T-helper 1 cell treated with Interleukin-12 subunit alpha and Interleukin-12 subunit beta and Interleukin-4 antibody, amounts not matched to agents 30 μg/mL and 1 μg/mL, for 36 hours (primary cell): Measurements from ENCODE around the gene TRIP11.

Source experiments
- H3K27ac Mint-ChIP-seq: one replicate; pipeline ENCODE4 v1.8.0; 2021; ENCODE audit warnings: mild to moderate bottlenecking, mixed read lengths
- H3K27me3 Mint-ChIP-seq: one replicate; pipeline ENCODE4 v1.8.0; 2021; ENCODE audit warnings: low read depth, mixed read lengths
- H3K36me3 Mint-ChIP-seq: one replicate; pipeline ENCODE4 v1.8.0; 2021; ENCODE audit warnings: low read depth, mixed read lengths
- H3K4me1 Mint-ChIP-seq: one replicate; pipeline ENCODE4 v1.8.0; 2021; ENCODE audit warnings: low read depth, mixed read lengths
- H3K4me3 Mint-ChIP-seq: one replicate; pipeline ENCODE4 v1.8.0; 2021; ENCODE audit warnings: mild to moderate bottlenecking, moderate library complexity, mixed read lengths
- H3K9me3 Mint-ChIP-seq: one replicate; pipeline ENCODE4 v1.8.0; 2021; ENCODE audit warnings: mixed read lengths

TRIP11 gene

DNA sequence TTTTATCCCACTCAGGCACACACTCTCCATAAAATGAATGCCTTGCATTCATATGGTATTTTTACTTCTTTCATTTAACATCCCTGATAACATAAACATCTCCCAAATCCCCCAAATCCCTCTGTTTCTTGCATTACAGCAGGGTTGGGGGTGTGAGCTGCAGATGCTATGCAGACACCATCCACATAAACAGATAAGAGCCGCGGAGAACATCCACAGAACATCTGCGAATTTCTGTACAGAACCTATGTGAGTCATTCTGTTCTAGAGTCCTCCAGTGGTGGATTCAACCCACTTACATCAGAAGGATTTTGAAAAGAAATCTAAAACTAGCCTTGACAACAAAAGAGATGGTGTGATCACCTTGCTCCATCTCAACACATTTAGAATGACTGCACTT is 112.7 kb downstream of the TRIP11 start:
- H3K4me1 Mint-ChIP-seq = no peaks in the 10 kb centered on the region
- no peaks in the 10 kb centered on the region for H3K36me3 Mint-ChIP-seq
- no peak overlapping the region for H3K4me3 Mint-ChIP-seq
- peaks cover 3% of the 10 kb centered on the region for H3K27me3 Mint-ChIP-seq
- H3K9me3 Mint-ChIP-seq = no peaks in the 10 kb centered on the region
- no peak overlapping the region for H3K27ac Mint-ChIP-seq

DNA sequence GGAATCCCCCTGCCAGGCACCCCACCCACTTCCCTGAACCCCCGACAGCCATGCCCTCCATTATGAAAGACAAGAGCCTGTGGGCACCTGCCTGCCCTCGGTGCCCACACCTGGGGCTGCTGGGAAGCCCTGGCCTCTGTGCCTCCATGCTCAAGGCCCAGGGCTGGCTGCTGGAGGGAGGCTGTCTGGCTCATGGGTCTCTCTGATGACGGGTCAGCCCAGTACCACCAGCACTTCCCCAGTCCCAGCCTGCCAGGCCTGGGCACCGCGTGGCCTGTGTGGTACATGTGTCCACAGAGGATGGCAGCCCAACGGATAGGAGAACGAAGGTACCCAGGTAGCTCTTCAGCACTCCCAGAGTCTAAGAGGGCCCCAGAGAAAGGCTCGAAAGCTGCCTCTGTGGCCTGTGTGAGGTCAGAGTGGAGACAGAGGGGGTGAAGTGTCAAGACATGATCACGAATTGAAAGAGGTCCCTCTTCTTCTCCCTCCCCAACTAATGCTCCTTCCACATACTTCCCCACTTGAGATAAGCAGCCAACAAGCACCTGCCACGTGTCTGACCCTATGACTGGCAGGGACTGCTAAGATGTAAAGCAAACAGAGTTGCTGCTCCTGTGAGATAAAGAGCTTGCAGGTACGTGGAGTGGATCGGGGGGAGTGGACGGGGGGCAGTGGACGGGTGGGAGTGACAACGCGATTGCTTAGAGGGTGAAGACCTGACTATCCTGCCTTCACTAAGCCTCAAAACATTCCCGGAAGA is 113.5 kb downstream of the TRIP11 start:
- Mint-ChIP-seq H3K9me3 (no peaks in the 10 kb centered on the region), H3K27me3 (peaks cover 3% of the 10 kb centered on the region), H3K4me1 (no peaks in the 10 kb centered on the region), H3K27ac (no peak overlapping the region), H3K4me3 (no peak overlapping the region), H3K36me3 (no peaks in the 10 kb centered on the region)

DNA sequence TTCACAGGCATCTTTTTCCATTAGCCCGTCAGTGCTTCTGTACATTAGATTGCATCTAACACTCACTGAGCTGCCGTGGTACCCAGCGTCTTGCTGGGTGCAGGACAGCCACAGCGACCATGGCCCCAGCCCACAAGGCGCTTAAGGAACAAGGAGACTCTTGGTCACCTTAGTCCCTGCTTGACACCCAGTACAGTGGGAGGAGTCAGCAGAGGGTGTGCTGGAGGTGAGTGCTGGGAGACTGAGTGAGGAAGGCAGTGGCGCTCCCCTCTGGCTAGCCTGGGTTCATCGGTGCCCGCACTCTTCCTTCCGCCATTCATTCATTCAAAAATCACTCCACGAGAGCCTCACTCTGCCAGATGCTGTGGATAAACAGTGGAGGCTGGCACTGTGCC is 114.1 kb downstream of the TRIP11 start:
- H3K27ac Mint-ChIP-seq = no peak overlapping the region
- no peaks in the 10 kb centered on the region for H3K9me3 Mint-ChIP-seq
- no peak overlapping the region for H3K4me3 Mint-ChIP-seq
- peaks cover 3% of the 10 kb centered on the region for H3K27me3 Mint-ChIP-seq
- H3K36me3 Mint-ChIP-seq = no peaks in the 10 kb centered on the region
- H3K4me1 Mint-ChIP-seq = no peaks in the 10 kb centered on the region

DNA sequence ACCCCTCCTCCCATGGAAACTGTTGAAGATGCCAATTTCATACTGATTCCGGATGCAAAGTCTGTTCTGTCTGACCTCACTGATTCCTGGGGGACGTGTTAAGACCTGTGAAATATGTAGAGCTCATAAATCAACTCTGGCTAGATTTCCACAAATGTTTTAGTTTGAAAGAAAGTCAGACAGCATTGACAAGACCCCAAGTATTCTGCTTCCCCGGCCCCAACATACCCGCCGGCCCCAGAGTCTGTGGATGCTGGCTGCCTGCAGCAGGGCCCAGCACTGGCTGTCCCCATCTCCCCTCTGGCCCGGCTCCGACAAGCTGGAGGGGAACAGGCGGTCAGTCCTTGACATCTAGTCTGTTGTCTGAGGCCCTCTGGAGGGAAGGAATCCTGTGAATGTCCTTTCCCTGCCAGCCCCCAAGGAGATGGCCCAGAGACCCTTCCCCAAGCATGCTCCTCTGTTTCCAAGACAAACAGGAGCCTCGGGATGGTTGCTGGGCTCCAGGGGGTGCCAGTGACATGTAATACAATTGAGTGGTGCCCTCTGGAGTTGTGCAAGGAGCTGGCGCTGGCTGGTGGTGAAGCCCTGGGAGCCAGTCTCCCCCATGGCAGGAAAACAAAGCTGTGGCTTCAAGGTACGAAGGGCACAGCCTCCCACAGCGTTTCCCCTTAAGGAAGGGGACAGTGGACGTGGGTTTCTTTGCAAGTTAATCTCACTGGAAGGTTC is 114.7 kb downstream of the TRIP11 start:
- Mint-ChIP-seq H3K4me3 (no peak overlapping the region), H3K27ac (no peak overlapping the region), H3K9me3 (no peaks in the 10 kb centered on the region), H3K27me3 (peaks cover 3% of the 10 kb centered on the region), H3K36me3 (no peaks in the 10 kb centered on the region), H3K4me1 (no peaks in the 10 kb centered on the region)

- Mint-ChIP-seq H3K36me3 (no peaks in the 10 kb centered on the region), H3K4me1 (no peaks in the 10 kb centered on the region), H3K27me3 (peaks cover 14% of the 10 kb centered on the region), H3K27ac (no peak overlapping the region), H3K9me3 (peaks cover 3% of the 10 kb centered on the region), H3K4me3 (no peak overlapping the region)
Observed at GRCh38 chr14:91920526-91920925, 119.3 kb downstream of the TRIP11 start.

- Mint-ChIP-seq H3K4me1 (no peaks in the 10 kb centered on the region), H3K4me3 (no peak overlapping the region), H3K27me3 (peaks cover 14% of the 10 kb centered on the region), H3K27ac (no peak overlapping the region), H3K9me3 (peaks cover 3% of the 10 kb centered on the region), H3K36me3 (no peaks in the 10 kb centered on the region)
Observed at GRCh38 chr14:91919814-91920213, 120.0 kb downstream of the TRIP11 start.

DNA sequence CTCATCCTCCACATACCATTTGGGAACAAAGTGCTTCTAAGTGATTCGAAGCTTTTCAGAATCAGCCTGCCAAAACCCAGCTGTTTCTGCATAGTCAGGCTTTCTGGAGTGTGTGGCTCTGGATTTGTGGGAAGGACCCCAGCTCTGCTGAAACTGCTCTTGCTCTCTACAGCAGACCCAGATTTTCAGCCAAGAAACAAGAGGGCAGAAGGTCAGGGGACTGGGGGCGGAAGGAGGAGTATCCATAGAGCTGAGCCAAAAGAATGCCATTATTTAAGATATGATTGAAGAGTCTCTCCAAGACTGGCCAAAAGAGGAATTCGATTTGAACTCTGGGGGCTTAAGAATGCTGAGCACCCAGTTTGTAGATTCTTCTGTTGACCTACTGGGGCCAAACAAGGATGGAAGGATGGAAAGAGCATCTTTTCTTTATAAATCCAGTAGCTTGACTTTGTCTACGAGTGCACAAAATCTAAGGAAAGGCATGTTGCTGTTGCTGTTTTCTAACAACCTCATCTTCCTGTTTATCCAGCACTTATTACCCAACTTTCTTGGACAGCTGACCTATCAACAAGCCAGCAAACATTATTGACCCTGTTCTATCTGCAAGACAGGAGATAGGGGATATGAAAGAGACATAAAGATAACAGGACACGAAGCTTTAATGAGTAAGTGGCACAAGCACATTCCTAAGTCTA is 121.5 kb downstream of the TRIP11 start:
- H3K4me1 Mint-ChIP-seq = no peaks in the 10 kb centered on the region
- H3K4me3 Mint-ChIP-seq = no peak overlapping the region
- H3K9me3 Mint-ChIP-seq = peaks cover 3% of the 10 kb centered on the region
- no peaks in the 10 kb centered on the region for H3K36me3 Mint-ChIP-seq
- H3K27ac Mint-ChIP-seq = no peak overlapping the region
- H3K27me3 Mint-ChIP-seq = peaks cover 11% of the 10 kb centered on the region
